OCI-LY3 (cell line): Measurements from ENCODE around the gene RALY.

Source experiments
- H2AFZ ChIP-seq: fragments of 200-600, 300-600 bp; shearing (Covaris generic); 2 replicates; pipeline ENCODE4 v1.6.0; 2014; ENCODE audit warnings: antibody characterized with exemption, low read depth, low read length
- H3K27ac ChIP-seq: fragments of 200-600, 300-600 bp; sonication (generic); 2 replicates; pipeline ENCODE4 v1.5.1; 2014; ENCODE audit warnings: mild to moderate bottlenecking, low read length, moderate library complexity, mixed read lengths
- H3K27me3 ChIP-seq: fragments of 200-600, 300-600 bp; sonication (generic); 2 replicates; pipeline ENCODE4 v1.6.1; 2014; ENCODE audit warnings: low read depth, low read length, mixed read lengths
- H3K36me3 ChIP-seq: fragments of 200-600, 300-600 bp; sonication (generic); replicated peaks from 2 replicates; pipeline ENCODE3; 2014; ENCODE audit warnings: low read depth, low read length, mixed read lengths
- H3K4me1 ChIP-seq: fragments of 300-600, 200-600 bp; sonication (generic); 2 replicates; pipeline ENCODE4 v1.6.1; 2014; ENCODE audit warnings: low read length, mixed read lengths
- H3K4me2 ChIP-seq: fragments of 200-600, 300-600 bp; sonication (generic); 2 replicates; pipeline ENCODE4 v1.6.1; 2014; ENCODE audit warnings: low read length, mixed read lengths
- H3K4me3 ChIP-seq: fragments of 300-600, 200-600 bp; sonication (generic); 2 replicates; pipeline ENCODE4 v1.5.1; 2014; ENCODE audit warnings: antibody characterized with exemption, mild to moderate bottlenecking, low read length, moderate library complexity
- H3K79me2 ChIP-seq: fragments of 300-600, 200-600 bp; shearing (Covaris generic); 2 replicates; pipeline ENCODE4 v1.6.1; 2014; ENCODE audit warnings: mild to moderate bottlenecking, low read length, mixed read lengths
- H3K9ac ChIP-seq: fragments of 300-600, 200-600 bp; shearing (Covaris generic); 2 replicates; pipeline ENCODE4 v1.6.0; 2014; ENCODE audit warnings: mild to moderate bottlenecking, low read length, moderate library complexity
- H3K9me3 ChIP-seq: fragments of 200-600, 300-600 bp; shearing (Covaris generic); 2 replicates; pipeline ENCODE4 v1.6.1; 2014; ENCODE audit warnings: low read length, mixed read lengths; ENCODE audit not compliant: insufficient read depth
- H4K20me1 ChIP-seq: fragments of 200-600, 300-600 bp; sonication (generic); 2 replicates; pipeline ENCODE4 v1.6.1; 2016; ENCODE audit warnings: low read length, mixed read lengths; ENCODE audit not compliant: insufficient read depth
- CTCF ChIP-seq: fragments of 200-600, 300-600 bp; sonication (generic); IDR thresholded peaks from 2 replicates; pipeline ENCODE4 v1.5.1; 2014; ENCODE audit warnings: antibody characterized with exemption, low read length, low read depth
- EZH2phosphoT487 ChIP-seq: fragments of 200-600 bp; shearing (Covaris generic); IDR thresholded peaks from 2 replicates; pipeline ENCODE4 v1.6.1; 2018; ENCODE audit warnings: antibody characterized with exemption, mixed run types, low read depth

The RALY gene

GRCh38 chr20:33991502-33991901 lies 2.2 kb upstream of the RALY start:
- TF ChIP-seq CTCF (no peak), EZH2phosphoT487 (no peak)
- no peak overlapping the region for H3K27ac ChIP-seq
- peaks cover 7% of the 10 kb centered on the region for H3K36me3 ChIP-seq
- H3K4me2 ChIP-seq = peak overlapping the region; percentile 76
- H4K20me1 ChIP-seq = peaks cover 21% of the 10 kb centered on the region
- H3K9ac ChIP-seq = no peak overlapping the region
- peaks cover 38% of the 10 kb centered on the region for H3K79me2 ChIP-seq
- no peaks in the 10 kb centered on the region for H3K27me3 ChIP-seq
- no peak overlapping the region for H2AFZ ChIP-seq
- no peak overlapping the region for H3K4me3 ChIP-seq
- H3K4me1 ChIP-seq = peaks cover 24% of the 10 kb centered on the region
- H3K9me3 ChIP-seq = no peaks in the 10 kb centered on the region

GRCh38 chr20:33992145-33992922 lies 1.4 kb upstream of the RALY start:
- Histone ChIP-seq H3K36me3 (peaks cover 10% of the 10 kb centered on the region), H2AFZ (peak overlapping the region; percentile 42; the same call in 1 of the 2 replicates), H3K79me2 (peaks cover 47% of the 10 kb centered on the region), H3K27me3 (no peaks in the 10 kb centered on the region), H3K4me2 (peak overlapping the region; percentile 76), H3K4me1 (peaks cover 24% of the 10 kb centered on the region), H4K20me1 (peaks cover 30% of the 10 kb centered on the region), H3K9ac (peak overlapping the region; percentile 85), H3K27ac (peak overlapping the region; percentile 32; the same call in 1 of the 2 replicates), H3K9me3 (no peaks in the 10 kb centered on the region), H3K4me3 (peak overlapping the region; percentile 86)
- TF ChIP-seq EZH2phosphoT487 = no peak
- no peak for TF ChIP-seq CTCF

- no peaks in the 10 kb centered on the region for H3K9me3 ChIP-seq
Measured at GRCh38 chr20:33992923-33993575, 662 bp upstream of the RALY start.

More at GRCh38 chr20:33992923-33993575, 662 bp upstream of the RALY start:
- Histone ChIP-seq H3K79me2 (peaks cover 54% of the 10 kb centered on the region), H3K4me2 (peak overlapping the region; percentile 89), H3K27ac (peak overlapping the region; percentile 76), H3K4me1 (peaks cover 24% of the 10 kb centered on the region), H3K36me3 (peaks cover 15% of the 10 kb centered on the region), H4K20me1 (peaks cover 37% of the 10 kb centered on the region), H3K27me3 (no peaks in the 10 kb centered on the region), H2AFZ (peak overlapping the region; percentile 58; the same call in 1 of the 2 replicates), H3K9ac (peak overlapping the region; percentile 94), H3K4me3 (peak overlapping the region; percentile 86)
- TF ChIP-seq EZH2phosphoT487 = no peak
- no peak for TF ChIP-seq CTCF
